ENCODE data around the gene THOC6. TPM values are rescaled to one million over a fixed set of nuclear protein-coding genes. Genes with fewer than 3 reads are reported as not detected.
"Not testable (repeated sequence)": the region's sequence is repeated elsewhere in the genome, so short reads cannot be mapped to it uniquely, and the experiment has no call there.

The THOC6 gene
- polyA plus RNA-seq, 2 of the 4 experiments (the other 2 are of a cell fraction) = 32.5 to 53.2 TPM

GRCh38 chr16:3075523-3075915 lies 51.7 kb downstream of the THOC6 start (continued):
- TF ChIP-seq HOXA7 (CRISPR knock-in tag; IDR thresholded peaks at IDR 0.05) (no peak), EP300 (IDR thresholded peaks at IDR 0.05) (no peak), TFCP2L1 (CRISPR knock-in tag; IDR thresholded peaks at IDR 0.05) (no peak), MYC (IDR thresholded peaks at IDR 0.05; ENCODE audit: borderline replicate concordance, low read length) (no peak), NR3C1 (IDR thresholded peaks at IDR 0.05) (no peak), REST (IDR thresholded peaks at IDR 0.05) (no peak), FOXS1 (CRISPR knock-in tag; IDR thresholded peaks at IDR 0.05) (no peak)
- TF ChIP-seq, protein P1, sequence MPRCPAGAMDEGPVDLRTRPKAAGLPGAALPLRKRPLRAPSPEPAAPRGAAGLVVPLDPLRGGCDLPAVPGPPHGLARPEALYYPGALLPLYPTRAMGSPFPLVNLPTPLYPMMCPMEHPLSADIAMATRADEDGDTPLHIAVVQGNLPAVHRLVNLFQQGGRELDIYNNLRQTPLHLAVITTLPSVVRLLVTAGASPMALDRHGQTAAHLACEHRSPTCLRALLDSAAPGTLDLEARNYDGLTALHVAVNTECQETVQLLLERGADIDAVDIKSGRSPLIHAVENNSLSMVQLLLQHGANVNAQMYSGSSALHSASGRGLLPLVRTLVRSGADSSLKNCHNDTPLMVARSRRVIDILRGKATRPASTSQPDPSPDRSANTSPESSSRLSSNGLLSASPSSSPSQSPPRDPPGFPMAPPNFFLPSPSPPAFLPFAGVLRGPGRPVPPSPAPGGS (IDR thresholded peaks at IDR 0.05) = no peak

DNA sequence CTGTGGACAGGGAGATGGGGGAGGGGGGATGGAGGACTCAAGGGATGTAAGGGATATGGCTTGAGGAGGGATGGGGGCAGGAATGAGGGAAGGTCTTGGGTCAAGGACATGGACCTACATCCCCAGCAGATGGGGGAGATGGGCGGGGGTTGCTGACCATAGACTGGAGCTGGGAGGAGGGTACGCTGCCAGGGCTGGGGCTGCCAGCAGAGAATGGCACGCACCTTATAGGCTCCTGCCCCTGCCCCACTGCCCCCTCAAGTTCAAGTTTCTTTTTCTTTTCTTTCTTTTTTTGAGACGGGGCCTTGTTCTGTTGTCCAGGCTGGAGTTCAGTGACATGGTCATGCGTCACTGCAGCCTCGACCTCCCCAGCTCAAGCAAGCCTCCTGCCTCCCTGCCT lies 52.1 kb downstream of the THOC6 start:
- 73% methylated on average over 6 of the region's 6 CpGs for WGBS (ENCODE audit: missing lambda C conversion rate)
- H3K9me3 ChIP-seq; H3K4me2 ChIP-seq; H3K4me1 ChIP-seq; FAIRE-seq; H3K27ac ChIP-seq; ATAC-seq; H3K4me3 ChIP-seq; POLR2A ChIA-PET; DNase-seq (ENCODE audit: low read depth in 1 of 2, low spot score in 1 of 2): not testable (repeated sequence)
- CTCF ChIA-PET = interaction anchor here (0.6 to 4.0 kb wide), 4 partner anchors 12 to 21 kb away, joined by 3 to 29 read pairs (median 3); no protein-coding TSS in a partner anchor

DNA sequence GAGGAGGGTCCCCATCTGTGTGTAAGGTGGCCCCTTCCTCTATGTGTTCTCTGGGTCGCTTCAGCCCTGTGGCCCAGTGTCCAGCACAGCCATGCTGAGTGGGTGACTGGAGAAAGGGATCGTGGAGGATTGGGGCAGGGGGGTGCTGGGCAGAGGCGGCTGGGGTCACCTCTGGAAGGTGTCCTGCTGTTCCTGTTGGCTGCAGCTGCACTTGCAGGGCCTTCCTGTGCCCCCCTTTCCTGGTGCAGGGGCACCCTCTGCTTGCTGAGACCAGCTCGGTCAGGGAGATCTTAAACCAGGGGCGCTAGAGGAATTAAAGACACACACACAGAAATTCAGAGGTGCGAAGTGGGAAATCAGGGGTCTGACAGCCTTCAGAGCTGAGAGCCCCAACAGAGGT lies 52.7 kb downstream of the THOC6 start:
- Histone ChIP-seq H3K9me3 (no peaks in the 10 kb centered on the region), H3K4me3 (no peak overlapping the region), H3K4me2 (no peak overlapping the region), H3K27ac (no peak overlapping the region), H3K4me1 (no peaks in the 10 kb centered on the region)
- ChIA-PET CTCF (interaction anchor here (0.6 to 4.0 kb wide), 6 partner anchors 11 to 21 kb away, joined by 3 to 29 read pairs (median 4); no protein-coding TSS in a partner anchor), POLR2A (no interaction called here)
- DNase-seq (ENCODE audit: low read depth in 1 of 2, low spot score in 1 of 2) = no peak
- ATAC-seq = no peak
- FAIRE-seq = no peak
- TF ChIP-seq MAFK (IDR thresholded peaks at IDR 0.05; ENCODE audit: partially characterized antibody) (no peak), EHF (CRISPR knock-in tag; IDR thresholded peaks at IDR 0.05) (no peak), RARB (CRISPR knock-in tag; IDR thresholded peaks at IDR 0.05) (no peak), CHD4 (IDR thresholded peaks at IDR 0.05; ENCODE audit: borderline replicate concordance) (no peak), EP300 (IDR thresholded peaks at IDR 0.05) (no peak), POLR2A (IDR thresholded peaks at IDR 0.05; ENCODE audit: low read length) (no peak), JUNB (IDR thresholded peaks at IDR 0.05) (no peak), CEBPB (IDR thresholded peaks at IDR 0.05) (no peak), HOXB5 (CRISPR knock-in tag; IDR thresholded peaks at IDR 0.05) (no peak), KDM1A (IDR thresholded peaks at IDR 0.05; ENCODE audit: low read depth) (no peak)
- TF ChIP-seq, protein P2, sequence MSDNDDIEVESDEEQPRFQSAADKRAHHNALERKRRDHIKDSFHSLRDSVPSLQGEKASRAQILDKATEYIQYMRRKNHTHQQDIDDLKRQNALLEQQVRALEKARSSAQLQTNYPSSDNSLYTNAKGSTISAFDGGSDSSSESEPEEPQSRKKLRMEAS (IDR thresholded peaks at IDR 0.05) = no peak
- 33% methylated on average over 3 of the region's 6 CpGs for WGBS (ENCODE audit: missing lambda C conversion rate)

Small RNA genes lying within 50 kb of the gene (small RNA-seq; reads per million reads assigned to genes)
- gene LINC00514 = 0 to 4.7 (median 0) reads per million in 6 experiments

Other genes with a start within 250 kb of the THOC6 start
- 136 and 144 TPM in 2 replicates for gene ELOB, start 246.8 kb upstream of the THOC6 start, polyA plus RNA-seq (2011; rRNA removed)
- 414 to 494 TPM (median 469 TPM) in 3 replicates for gene ELOB, start 246.8 kb upstream of the THOC6 start, polyA plus RNA-seq (2017; fragmentation: RNase III; extraction: RNeasy Plus Mini Kit Qiagen cat#74134 plus additional on column Dnase treatment)
- gene PRSS33, start 236.5 kb upstream of the THOC6 start, polyA plus RNA-seq (2011; rRNA removed) = not detected in 2 replicates
- gene PRSS33, start 236.5 kb upstream of the THOC6 start, polyA plus RNA-seq (2017; fragmentation: RNase III; extraction: RNeasy Plus Mini Kit Qiagen cat#74134 plus additional on column Dnase treatment) = 0.04 to 0.05 TPM in 2 of 3 replicates, not detected in the other
- gene PRSS41, start 225.6 kb upstream of the THOC6 start, polyA plus RNA-seq (2011; rRNA removed) = not detected in 2 replicates
- gene PRSS41, start 225.6 kb upstream of the THOC6 start, polyA plus RNA-seq (2017; fragmentation: RNase III; extraction: RNeasy Plus Mini Kit Qiagen cat#74134 plus additional on column Dnase treatment) = not detected in 3 replicates
- 0.16 and 0.23 TPM in 2 replicates for gene PRSS21, start 206.8 kb upstream of the THOC6 start, polyA plus RNA-seq (2011; rRNA removed)
- gene PRSS21, start 206.8 kb upstream of the THOC6 start, polyA plus RNA-seq (2017; fragmentation: RNase III; extraction: RNeasy Plus Mini Kit Qiagen cat#74134 plus additional on column Dnase treatment) = 0.08 to 0.12 TPM in 2 of 3 replicates, not detected in the other
- gene ZG16B, start 193.7 kb upstream of the THOC6 start, polyA plus RNA-seq (2011; rRNA removed) = 0.85 and 0.86 TPM in 2 replicates
- 0.40 to 0.59 TPM (median 0.54 TPM) in 3 replicates for gene ZG16B, start 193.7 kb upstream of the THOC6 start, polyA plus RNA-seq (2017; fragmentation: RNase III; extraction: RNeasy Plus Mini Kit Qiagen cat#74134 plus additional on column Dnase treatment)
- gene PRSS22, start 165.9 kb upstream of the THOC6 start, polyA plus RNA-seq (2011; rRNA removed) = not detected in 2 replicates
- gene PRSS22, start 165.9 kb upstream of the THOC6 start, polyA plus RNA-seq (2017; fragmentation: RNase III; extraction: RNeasy Plus Mini Kit Qiagen cat#74134 plus additional on column Dnase treatment) = 0.10 to 0.33 TPM in 2 of 3 replicates, not detected in the other
- 22.7 and 23.2 TPM in 2 replicates for gene FLYWCH2, start 140.8 kb upstream of the THOC6 start, polyA plus RNA-seq (2011; rRNA removed)
- gene FLYWCH2, start 140.8 kb upstream of the THOC6 start, polyA plus RNA-seq (2017; fragmentation: RNase III; extraction: RNeasy Plus Mini Kit Qiagen cat#74134 plus additional on column Dnase treatment) = 40.1 to 42.1 TPM (median 41.2 TPM) in 3 replicates
- 9.3 and 10.6 TPM in 2 replicates for gene FLYWCH1, start 112.1 kb upstream of the THOC6 start, polyA plus RNA-seq (2011; rRNA removed)
- 20.5 to 22.5 TPM (median 22.3 TPM) in 3 replicates for gene FLYWCH1, start 112.1 kb upstream of the THOC6 start, polyA plus RNA-seq (2017; fragmentation: RNase III; extraction: RNeasy Plus Mini Kit Qiagen cat#74134 plus additional on column Dnase treatment)
- gene KREMEN2, start 59.8 kb upstream of the THOC6 start, polyA plus RNA-seq (2011; rRNA removed) = 0.28 and 0.35 TPM in 2 replicates
- 1.4 to 1.6 TPM (median 1.5 TPM) in 3 replicates for gene KREMEN2, start 59.8 kb upstream of the THOC6 start, polyA plus RNA-seq (2017; fragmentation: RNase III; extraction: RNeasy Plus Mini Kit Qiagen cat#74134 plus additional on column Dnase treatment)
- gene PAQR4, start 54.7 kb upstream of the THOC6 start, polyA plus RNA-seq (2011; rRNA removed) = 8.0 and 9.0 TPM in 2 replicates
- 17.5 to 18.6 TPM (median 18.5 TPM) in 3 replicates for gene PAQR4, start 54.7 kb upstream of the THOC6 start, polyA plus RNA-seq (2017; fragmentation: RNase III; extraction: RNeasy Plus Mini Kit Qiagen cat#74134 plus additional on column Dnase treatment)
- 8.4 and 10.5 TPM in 2 replicates for gene PKMYT1, start 43.6 kb upstream of the THOC6 start, polyA plus RNA-seq (2011; rRNA removed)
- 50.5 to 55.2 TPM (median 52.5 TPM) in 3 replicates for gene PKMYT1, start 43.6 kb upstream of the THOC6 start, polyA plus RNA-seq (2017; fragmentation: RNase III; extraction: RNeasy Plus Mini Kit Qiagen cat#74134 plus additional on column Dnase treatment)
- gene CLDN9, start 11.1 kb upstream of the THOC6 start, polyA plus RNA-seq (2011; rRNA removed) = 0.03 and 0.12 TPM in 2 replicates
- gene CLDN9, start 11.1 kb upstream of the THOC6 start, polyA plus RNA-seq (2017; fragmentation: RNase III; extraction: RNeasy Plus Mini Kit Qiagen cat#74134 plus additional on column Dnase treatment) = 0.06 to 0.16 TPM (median 0.12 TPM) in 3 replicates
- 0.11 TPM in 1 of 2 replicates, not detected in the other for gene CLDN6, start 5.9 kb upstream of the THOC6 start, polyA plus RNA-seq (2011; rRNA removed)
- gene CLDN6, start 5.9 kb upstream of the THOC6 start, polyA plus RNA-seq (2017; fragmentation: RNase III; extraction: RNeasy Plus Mini Kit Qiagen cat#74134 plus additional on column Dnase treatment) = 0.13 to 0.25 TPM (median 0.20 TPM) in 3 replicates
- gene TNFRSF12A, start 3.7 kb upstream of the THOC6 start, polyA plus RNA-seq (2011; rRNA removed) = 89.0 and 111 TPM in 2 replicates
- gene TNFRSF12A, start 3.7 kb upstream of the THOC6 start, polyA plus RNA-seq (2017; fragmentation: RNase III; extraction: RNeasy Plus Mini Kit Qiagen cat#74134 plus additional on column Dnase treatment) = 295 to 325 TPM (median 314 TPM) in 3 replicates
- 46.4 and 60.3 TPM in 2 replicates for gene HCFC1R1, start 93 bp upstream of the THOC6 start, polyA plus RNA-seq (2011; rRNA removed)
- 131 to 199 TPM (median 179 TPM) in 3 replicates for gene HCFC1R1, start 93 bp upstream of the THOC6 start, polyA plus RNA-seq (2017; fragmentation: RNase III; extraction: RNeasy Plus Mini Kit Qiagen cat#74134 plus additional on column Dnase treatment)
- not detected in 2 replicates for gene BICDL2, start 12.9 kb downstream of the THOC6 start, polyA plus RNA-seq (2011; rRNA removed)
- not detected in 3 replicates for gene BICDL2, start 12.9 kb downstream of the THOC6 start, polyA plus RNA-seq (2017; fragmentation: RNase III; extraction: RNeasy Plus Mini Kit Qiagen cat#74134 plus additional on column Dnase treatment)
- 0.03 and 0.04 TPM in 2 replicates for gene MMP25, start 22.5 kb downstream of the THOC6 start, polyA plus RNA-seq (2011; rRNA removed)
- gene MMP25, start 22.5 kb downstream of the THOC6 start, polyA plus RNA-seq (2017; fragmentation: RNase III; extraction: RNeasy Plus Mini Kit Qiagen cat#74134 plus additional on column Dnase treatment) = 0.25 to 0.31 TPM (median 0.25 TPM) in 3 replicates
- 8.9 and 12.4 TPM in 2 replicates for gene IL32, start 41.6 kb downstream of the THOC6 start, polyA plus RNA-seq (2011; rRNA removed)
- gene IL32, start 41.6 kb downstream of the THOC6 start, polyA plus RNA-seq (2017; fragmentation: RNase III; extraction: RNeasy Plus Mini Kit Qiagen cat#74134 plus additional on column Dnase treatment) = 18.8 to 32.0 TPM (median 20.2 TPM) in 3 replicates
- 0.08 and 0.09 TPM in 2 replicates for gene ZSCAN10, start 75.3 kb downstream of the THOC6 start, polyA plus RNA-seq (2011; rRNA removed)
- not detected in 3 replicates for gene ZSCAN10, start 75.3 kb downstream of the THOC6 start, polyA plus RNA-seq (2017; fragmentation: RNase III; extraction: RNeasy Plus Mini Kit Qiagen cat#74134 plus additional on column Dnase treatment)
- 3.1 and 4.3 TPM in 2 replicates for gene ZNF205, start 88.6 kb downstream of the THOC6 start, polyA plus RNA-seq (2011; rRNA removed)
- gene ZNF205, start 88.6 kb downstream of the THOC6 start, polyA plus RNA-seq (2017; fragmentation: RNase III; extraction: RNeasy Plus Mini Kit Qiagen cat#74134 plus additional on column Dnase treatment) = 8.5 to 9.6 TPM (median 9.2 TPM) in 3 replicates
- gene ZNF213, start 111.0 kb downstream of the THOC6 start, polyA plus RNA-seq (2011; rRNA removed) = 0.72 and 1.8 TPM in 2 replicates
- gene ZNF213, start 111.0 kb downstream of the THOC6 start, polyA plus RNA-seq (2017; fragmentation: RNase III; extraction: RNeasy Plus Mini Kit Qiagen cat#74134 plus additional on column Dnase treatment) = 5.9 to 6.2 TPM (median 6.1 TPM) in 3 replicates
- gene OR1F1, start 164.2 kb downstream of the THOC6 start, polyA plus RNA-seq (2011; rRNA removed) = 1.3 and 1.6 TPM in 2 replicates
- 0.20 to 0.34 TPM (median 0.31 TPM) in 3 replicates for gene OR1F1, start 164.2 kb downstream of the THOC6 start, polyA plus RNA-seq (2017; fragmentation: RNase III; extraction: RNeasy Plus Mini Kit Qiagen cat#74134 plus additional on column Dnase treatment)
- 7.4 and 7.5 TPM in 2 replicates for gene ZNF200, start 211.1 kb downstream of the THOC6 start, polyA plus RNA-seq (2011; rRNA removed)
- 6.5 to 6.9 TPM (median 6.7 TPM) in 3 replicates for gene ZNF200, start 211.1 kb downstream of the THOC6 start, polyA plus RNA-seq (2017; fragmentation: RNase III; extraction: RNeasy Plus Mini Kit Qiagen cat#74134 plus additional on column Dnase treatment)
- gene MEFV, start 232.6 kb downstream of the THOC6 start, polyA plus RNA-seq (2011; rRNA removed) = 0.04 TPM in 1 of 2 replicates, not detected in the other
- not detected in 3 replicates for gene MEFV, start 232.6 kb downstream of the THOC6 start, polyA plus RNA-seq (2017; fragmentation: RNase III; extraction: RNeasy Plus Mini Kit Qiagen cat#74134 plus additional on column Dnase treatment)